Skin epidermis (tissue), 12 donors: ENCODE results near the gene CEP112.

Experiments
- H3K27ac ChIP-seq, 21 experiments: fragments of 200-600 bp; sonication (generic) in 11 of 21; one replicate each; pipeline ENCODE4 v1.5.0; 2020; ENCODE audit warnings: mild to moderate bottlenecking in 3 of 21, inconsistent platforms in 2 of 21, moderate library complexity in 2 of 21
- H3K4me3 ChIP-seq, 7 experiments: fragments of 200-600 bp; sonication (generic) in 2 of 7; one replicate each; pipeline ENCODE4 v1.5.0; 2020; ENCODE audit warnings: inconsistent platforms in 2 of 7, mild to moderate bottlenecking in 2 of 7, moderate library complexity in 1 of 7

Gene CEP112

GRCh38 chr17:66006654-66007053, 185.3 kb downstream of the CEP112 start:
- Histone ChIP-seq H3K4me3 (no peak overlapping the region), H3K27ac (no peak overlapping the region)

GRCh38 chr17:66002812-66003211, 189.1 kb downstream of the CEP112 start:
- Histone ChIP-seq H3K27ac (peak overlapping the region in 1 of 21 experiments; percentile 40), H3K4me3 (no peak overlapping the region)

- Histone ChIP-seq H3K4me3 (no peak overlapping the region), H3K27ac (no peak overlapping the region)
Observed at GRCh38 chr17:66002063-66002585, 189.8 kb downstream of the CEP112 start.

- no peak overlapping the region for H3K27ac ChIP-seq
Observed at GRCh38 chr17:66000216-66000615, 191.7 kb downstream of the CEP112 start.

GRCh38 chr17:65998675-65999074, 193.3 kb downstream of the CEP112 start:
- H3K4me3 ChIP-seq: no peak overlapping the region
- no peak overlapping the region for H3K27ac ChIP-seq

More at GRCh38 chr17:66000216-66000615, 191.7 kb downstream of the CEP112 start:
- H3K4me3 ChIP-seq: no peak overlapping the region

GRCh38 chr17:65994679-65995078, 197.3 kb downstream of the CEP112 start:
- Histone ChIP-seq H3K4me3 (no peak overlapping the region), H3K27ac (no peak overlapping the region)

- Histone ChIP-seq H3K4me3 (no peak overlapping the region), H3K27ac (no peak overlapping the region)
Observed at GRCh38 chr17:65994114-65994513, 197.8 kb downstream of the CEP112 start.

- no peak overlapping the region for H3K4me3 ChIP-seq
- H3K27ac ChIP-seq: no peak overlapping the region
Observed at GRCh38 chr17:65990593-65990992, 201.3 kb downstream of the CEP112 start.

- no peak overlapping the region for H3K4me3 ChIP-seq
- H3K27ac ChIP-seq: no peak overlapping the region
Observed at GRCh38 chr17:65988451-65988850, 203.5 kb downstream of the CEP112 start.

- Histone ChIP-seq H3K27ac (no peak overlapping the region), H3K4me3 (no peak overlapping the region)
Observed at GRCh38 chr17:65987988-65988387, 203.9 kb downstream of the CEP112 start.

- Histone ChIP-seq H3K4me3 (no peak overlapping the region), H3K27ac (no peak overlapping the region)
Observed at GRCh38 chr17:65985571-65985970, 206.4 kb downstream of the CEP112 start.

GRCh38 chr17:65984299-65984698, 207.6 kb downstream of the CEP112 start:
- H3K4me3 ChIP-seq: no peak overlapping the region
- no peak overlapping the region for H3K27ac ChIP-seq

GRCh38 chr17:65978871-65979270, 213.1 kb downstream of the CEP112 start:
- no peak overlapping the region for H3K27ac ChIP-seq
- H3K4me3 ChIP-seq: no peak overlapping the region

- Histone ChIP-seq H3K4me3 (no peak overlapping the region), H3K27ac (no peak overlapping the region)
Observed at GRCh38 chr17:65977041-65977440, 214.9 kb downstream of the CEP112 start.

GRCh38 chr17:65975878-65976277, 216.1 kb downstream of the CEP112 start:
- Histone ChIP-seq H3K4me3 (no peak overlapping the region), H3K27ac (no peak overlapping the region)

- Histone ChIP-seq H3K4me3 (no peak overlapping the region), H3K27ac (no peak overlapping the region)
Observed at GRCh38 chr17:65973237-65973636, 218.7 kb downstream of the CEP112 start.

- Histone ChIP-seq H3K27ac (no peak overlapping the region), H3K4me3 (no peak overlapping the region)
Observed at GRCh38 chr17:65967372-65967771, 224.6 kb downstream of the CEP112 start.

- H3K27ac ChIP-seq: no peak overlapping the region
- no peak overlapping the region for H3K4me3 ChIP-seq
Observed at GRCh38 chr17:65966072-65966695, 225.7 kb downstream of the CEP112 start.

- Histone ChIP-seq H3K27ac (no peak overlapping the region), H3K4me3 (no peak overlapping the region)
Observed at GRCh38 chr17:65963179-65963578, 228.8 kb downstream of the CEP112 start.

- no peak overlapping the region for H3K27ac ChIP-seq
- H3K4me3 ChIP-seq: no peak overlapping the region
Observed at GRCh38 chr17:65959630-65960029, 232.3 kb downstream of the CEP112 start.

GRCh38 chr17:65956814-65957213, 235.1 kb downstream of the CEP112 start:
- H3K4me3 ChIP-seq: no peak overlapping the region
- H3K27ac ChIP-seq: no peak overlapping the region

- Histone ChIP-seq H3K4me3 (no peak overlapping the region), H3K27ac (no peak overlapping the region)
Observed at GRCh38 chr17:65954148-65954449, 237.8 kb downstream of the CEP112 start.
